GM21447 (cell line): ENCODE measurements around the gene PDK1.
A peak's percentile ranks its signal among the peaks of the same experiment; 100 is the strongest.
"Not testable (repeated sequence)": the region's sequence is repeated elsewhere in the genome, so short reads cannot be mapped to it uniquely, and the experiment has no call there.

ENCODE experiments used
- ATAC-seq: cut with Tn5 transposase; IDR thresholded peaks from one replicate; pipeline ENCODE4 v1.9.1; 2021; ENCODE audit not compliant: unreplicated experiment

Gene PDK1

DNA sequence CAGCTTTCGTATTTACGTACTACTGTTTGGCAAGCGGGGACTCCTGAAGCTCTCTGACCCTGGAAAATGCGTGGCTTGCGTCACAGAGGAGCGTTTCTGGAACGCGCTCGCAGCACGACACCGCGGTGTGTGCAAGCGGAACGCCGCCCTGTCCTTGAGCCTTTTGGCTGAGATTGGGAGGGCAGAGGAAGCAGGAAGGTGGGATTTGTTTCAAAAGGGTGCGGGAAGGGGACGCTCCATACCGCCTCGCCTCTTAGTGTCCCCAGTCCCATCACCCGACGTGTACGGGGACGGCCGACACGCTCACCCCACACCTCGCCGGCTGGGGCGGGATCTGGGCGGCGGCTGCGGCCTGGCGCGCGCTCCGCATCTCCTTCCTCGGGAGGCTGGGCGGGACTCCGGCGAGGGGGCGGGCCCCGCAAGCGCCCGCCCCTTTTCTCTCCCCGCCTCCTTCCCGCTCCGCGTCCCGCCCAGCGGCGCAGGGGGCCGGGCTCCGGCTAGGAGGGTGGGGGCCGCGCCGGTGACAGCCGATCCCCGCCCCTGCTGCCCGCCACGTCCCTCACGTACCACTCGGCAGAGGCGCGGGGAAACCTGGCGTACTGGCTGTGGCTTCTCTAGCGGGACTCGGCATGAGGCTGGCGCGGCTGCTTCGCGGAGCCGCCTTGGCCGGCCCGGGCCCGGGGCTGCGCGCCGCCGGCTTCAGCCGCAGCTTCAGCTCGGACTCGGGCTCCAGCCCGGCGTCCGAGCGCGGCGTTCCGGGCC is at the start of gene PDK1:
PDK1 (plus strand) TSS at position 569 of the 762 bp plus-strand sequence; CDS start at position 630, 61 bp downstream.
- peak; percentile 85 for ATAC-seq

GRCh38 chr2:172507199-172507598 is 48.7 kb upstream of the PDK1 start:
- no peak for ATAC-seq

- ATAC-seq: no peak
Measured at GRCh38 chr2:172510088-172510487, 45.8 kb upstream of the PDK1 start.

GRCh38 chr2:172510548-172510947 is 45.3 kb upstream of the PDK1 start:
- no peak for ATAC-seq

GRCh38 chr2:172512810-172513523 is 42.9 kb upstream of the PDK1 start:
- ATAC-seq: no peak

GRCh38 chr2:172513524-172513900 is 42.4 kb upstream of the PDK1 start:
- no peak for ATAC-seq

- ATAC-seq: no peak
Measured at GRCh38 chr2:172513935-172514586, 41.8 kb upstream of the PDK1 start.

- no peak for ATAC-seq
Measured at GRCh38 chr2:172516299-172516698, 39.6 kb upstream of the PDK1 start.

GRCh38 chr2:172518995-172519394 is 36.9 kb upstream of the PDK1 start:
- ATAC-seq: no peak

GRCh38 chr2:172525601-172526000 is 30.3 kb upstream of the PDK1 start:
- ATAC-seq: no peak

DNA sequence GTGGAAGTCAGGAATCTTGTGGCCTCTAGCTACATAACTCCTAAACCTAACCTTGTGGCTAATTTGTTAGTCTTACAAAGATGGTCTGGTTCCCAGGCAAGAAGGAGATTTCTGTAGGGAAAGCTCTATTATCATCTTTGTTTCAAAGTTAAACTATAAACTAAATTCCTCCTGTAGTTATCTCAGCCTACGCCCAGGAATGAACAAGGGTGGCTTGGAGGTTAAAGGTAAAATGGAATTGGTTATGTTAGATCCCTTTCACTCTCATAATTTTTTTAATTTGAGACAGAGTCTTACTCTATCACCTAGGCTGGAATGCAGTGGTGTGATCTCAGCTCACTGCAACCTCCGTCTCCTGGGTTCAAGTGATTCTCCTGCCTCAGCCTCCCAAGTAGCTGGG is 24.6 kb upstream of the PDK1 start:
- ATAC-seq: no peak

- ATAC-seq: not testable (repeated sequence)
Measured at GRCh38 chr2:172532461-172532860, 23.4 kb upstream of the PDK1 start.

GRCh38 chr2:172533687-172534086 is 22.2 kb upstream of the PDK1 start:
- ATAC-seq: no peak

DNA sequence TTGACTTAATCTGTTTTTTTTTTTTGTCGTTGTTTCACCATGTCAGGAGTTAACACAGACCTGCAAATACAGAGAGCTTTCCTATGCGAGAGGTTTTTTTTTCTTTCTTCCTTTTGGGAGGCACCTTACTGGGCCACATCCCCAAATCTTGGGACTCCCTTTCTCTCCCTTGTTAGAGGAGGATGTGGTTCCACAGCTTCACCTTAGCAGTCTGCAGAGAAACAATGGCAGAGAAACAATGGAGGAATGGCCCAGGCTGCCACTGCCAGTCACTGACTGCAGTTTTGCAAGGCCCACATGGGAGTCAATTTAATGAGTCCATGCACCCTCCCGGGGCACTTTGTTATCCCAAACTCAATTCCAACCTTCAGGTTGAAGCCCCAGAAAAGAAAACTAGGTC is 20.8 kb upstream of the PDK1 start:
- ATAC-seq: no peak

DNA sequence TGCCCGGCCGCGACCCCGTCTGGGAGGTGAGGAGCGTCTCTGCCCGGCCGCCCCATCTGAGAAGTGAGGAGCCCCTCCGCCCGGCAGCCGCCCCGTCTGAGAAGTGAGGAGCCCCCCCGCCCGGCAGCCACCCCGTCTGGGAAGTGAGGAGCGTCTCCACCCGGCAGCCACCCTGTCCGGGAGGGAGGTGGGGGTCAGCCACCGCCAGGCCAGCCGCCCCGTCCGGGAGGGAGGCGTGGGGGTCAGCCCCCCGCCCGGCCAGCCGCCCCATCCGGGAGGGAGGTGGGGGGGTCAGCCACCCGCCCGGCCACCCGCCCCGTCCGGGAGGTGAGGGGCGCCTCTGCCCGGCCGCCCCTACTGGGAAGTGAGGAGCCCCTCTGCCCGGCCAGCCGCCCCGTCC is 18.0 kb upstream of the PDK1 start:
- ATAC-seq: not testable (repeated sequence)

DNA sequence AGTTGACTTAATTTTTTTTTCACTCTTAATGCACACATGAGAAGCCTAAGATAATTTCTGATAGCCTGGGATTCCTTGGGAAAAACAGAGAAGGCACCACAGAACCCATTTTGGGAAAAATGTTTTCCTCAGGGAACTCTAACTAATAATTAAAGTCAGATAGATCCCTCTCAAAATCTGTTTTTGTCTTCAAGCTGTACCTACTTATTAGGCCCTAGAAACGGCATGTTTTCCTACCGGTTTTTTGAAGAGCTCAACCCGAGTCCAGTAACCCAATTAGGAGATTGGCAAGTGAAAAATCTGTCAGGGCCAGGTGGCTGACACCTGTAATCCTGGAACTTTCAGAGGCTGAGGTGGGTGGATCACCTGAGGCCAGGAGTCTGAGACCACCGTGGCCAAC is 16.1 kb upstream of the PDK1 start:
- ATAC-seq: no peak

DNA sequence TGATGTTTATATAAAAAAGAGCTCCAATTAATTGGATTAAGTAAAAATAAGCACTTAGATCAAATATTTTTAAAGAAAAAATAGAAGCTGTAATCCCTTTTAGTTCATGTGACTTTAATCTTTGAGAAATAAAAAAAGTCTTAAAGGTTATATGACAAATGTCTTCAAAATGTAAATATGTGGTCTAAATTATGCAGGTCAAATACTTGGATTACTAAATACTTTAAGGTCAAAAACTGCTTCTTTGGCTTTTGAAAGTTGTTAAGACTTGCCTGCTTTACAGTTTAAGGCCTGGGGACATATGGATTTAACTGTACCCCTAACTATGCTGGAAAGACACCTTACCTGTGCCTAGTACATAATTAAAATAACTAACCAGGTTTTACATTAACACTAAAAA is 15.5 kb upstream of the PDK1 start:
- ATAC-seq: no peak

DNA sequence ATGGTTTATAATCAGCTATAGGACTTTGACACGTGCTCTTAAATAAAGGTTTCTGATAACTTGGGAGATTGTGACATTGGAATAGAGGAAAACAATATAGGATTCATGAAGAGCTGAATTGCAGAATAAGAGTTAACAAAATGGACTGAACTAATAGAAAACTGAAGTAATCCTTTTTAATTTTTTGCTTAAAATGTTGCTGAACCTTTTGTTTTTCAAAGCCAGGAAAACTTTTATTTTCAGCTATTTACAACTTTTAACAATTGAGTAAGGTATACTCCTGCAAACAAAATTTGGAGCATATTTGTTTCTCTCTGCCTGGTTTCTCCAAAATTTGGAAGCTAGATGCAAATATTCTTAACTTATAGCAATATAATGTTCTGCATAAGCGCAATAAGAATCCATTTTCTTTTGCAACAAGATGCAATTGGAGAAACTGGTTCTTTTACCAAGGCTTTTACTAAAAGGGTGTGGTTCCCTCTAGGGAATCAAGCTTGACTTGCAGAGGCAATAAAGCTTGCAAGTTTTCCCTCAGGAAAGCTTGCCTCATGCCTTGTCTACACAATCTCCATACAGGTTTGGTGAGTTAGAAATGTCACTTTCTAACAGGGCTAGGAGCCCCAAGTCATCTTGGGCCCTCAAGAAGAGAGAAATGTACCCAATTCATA is 10.3 kb upstream of the PDK1 start:
- no peak for ATAC-seq

DNA sequence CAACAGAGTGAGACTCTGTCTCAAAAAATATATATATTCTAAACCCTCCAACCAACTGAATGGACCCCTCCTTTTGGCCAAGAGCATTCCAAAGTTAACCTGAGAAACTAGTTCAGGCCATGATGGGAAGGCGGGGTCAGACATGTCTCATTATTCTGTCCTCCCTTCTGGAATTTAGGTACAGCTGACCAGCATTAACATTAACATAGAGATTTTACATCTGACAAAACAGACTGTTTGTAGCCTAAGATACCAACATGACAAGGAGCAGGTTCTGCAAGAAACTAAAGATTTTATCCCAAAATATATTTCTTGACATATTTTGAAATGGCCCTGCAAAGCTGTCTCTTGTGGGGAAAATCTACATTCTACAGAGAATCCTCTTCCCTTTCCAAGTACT is 6.8 kb upstream of the PDK1 start:
- ATAC-seq: no peak

- ATAC-seq: not testable (repeated sequence)
Measured at GRCh38 chr2:172549802-172550201, 6.1 kb upstream of the PDK1 start.

GRCh38 chr2:172550419-172550818 is 5.5 kb upstream of the PDK1 start:
- no peak for ATAC-seq
